HepG2 (cell line): ENCODE measurements around the gene RUNDC1. TPM values are rescaled to one million over a fixed set of nuclear protein-coding genes. Genes with fewer than 3 reads are reported as not detected.

Experiments
- AHR ChIP-seq: IDR thresholded peaks from 2 replicates; pipeline ENCODE4 v1.6.1; 2018; ENCODE audit warnings: missing genetic modification reagents, missing compliant biosample characterization
- HOXA5 ChIP-seq: sonication (generic); formaldehyde crosslinking; IDR thresholded peaks from 2 replicates; pipeline ENCODE4 v1.4.0; 2020; ENCODE audit warnings: missing genetic modification reagents
- KLF6 ChIP-seq: IDR thresholded peaks from 2 replicates; pipeline ENCODE4 v1.8.0; 2016; ENCODE audit warnings: missing biosample characterization, missing genetic modification reagents
- POLR2AphosphoS5 ChIP-seq: IDR thresholded peaks from 2 replicates; pipeline ENCODE4 v1.6.1; 2012; ENCODE audit warnings: low read depth, low read length
- PPARG ChIP-seq: conservative IDR thresholded peaks from 2 replicates; pipeline ENCODE4 v1.6.1; 2016; ENCODE audit warnings: missing biosample characterization, missing genetic modification reagents
- SP5 ChIP-seq: IDR thresholded peaks from 2 replicates; pipeline ENCODE4 v1.6.1; 2016; ENCODE audit warnings: low read depth, borderline replicate concordance
- SRSF1 ChIP-seq: fragments of 200-400 bp; formaldehyde crosslinking; optimal IDR thresholded peaks from 2 replicates; pipeline ENCODE3; 2017; ENCODE audit warnings: mild to moderate bottlenecking, low read depth, low read length, moderate library complexity
- YEATS4 ChIP-seq: sonication (generic); formaldehyde crosslinking; IDR thresholded peaks from 2 replicates; pipeline ENCODE4 v1.4.0; 2020; ENCODE audit warnings: missing genetic modification reagents, borderline replicate concordance
- ZMAT3 ChIP-seq: sonication (generic); formaldehyde crosslinking; conservative IDR thresholded peaks from 2 replicates; pipeline ENCODE4 v1.7.0; 2021; ENCODE audit warnings: missing genetic modification reagents
- ZNF143 ChIP-seq: sonication (generic); formaldehyde crosslinking; IDR thresholded peaks from 2 replicates; pipeline ENCODE4 v1.4.0; 2020; ENCODE audit warnings: missing genetic modification reagents
- polyA plus RNA-seq, 8 experiments: library from polyadenylated mRNA; depleted of rRNA in 3 of 8; stranded (reverse) in 7 of 8; unstranded in 1 of 8; fragments of >200 nt; fragmentation: Illumina TruSeq in 4 of 8; extraction: Trizol in 4 of 8; gene quantifications; 2 replicates each; pipeline versions ENCODE4 v1.2.1 to v1.2.3, GENCODE V29; 2011 to 2016; ENCODE audit warnings: low read depth in 4 of 8, missing spikeins in 1 of 8, mixed read lengths in 1 of 8; ENCODE audit not compliant: insufficient read depth in 1 of 8
- total RNA-seq, 5 experiments: library from RNA; depleted of rRNA; stranded (reverse); fragments of >200 nt; fragmentation: Illumina TruSeq; extraction: Trizol; gene quantifications; 2 replicates each; pipeline ENCODE4 v1.2.3, GENCODE V29; 2016; ENCODE audit warnings: low read depth in 1 of 5
- TF ChIP-seq, protein P1 (sequence below): IDR thresholded peaks from 2 replicates; pipeline ENCODE4 v1.6.1; 2016; ENCODE audit warnings: missing compliant biosample characterization, missing genetic modification reagents, borderline replicate concordance
- TF ChIP-seq, protein P2 (sequence below): sonication (generic); formaldehyde crosslinking; IDR thresholded peaks from 2 replicates; pipeline ENCODE4 v1.4.0; 2020; ENCODE audit warnings: missing genetic modification reagents
- TF ChIP-seq, protein P3 (sequence below): sonication (generic); formaldehyde crosslinking; IDR thresholded peaks from 2 replicates; pipeline ENCODE4 v1.5.0; 2020; ENCODE audit warnings: mild to moderate bottlenecking, missing genetic modification reagents, borderline replicate concordance
- TF ChIP-seq, protein P4 (sequence below): sonication (generic); formaldehyde crosslinking; IDR thresholded peaks from 2 replicates; pipeline ENCODE4 v1.4.0; 2020; ENCODE audit warnings: missing genetic modification reagents, borderline replicate concordance
- TF ChIP-seq, protein P5 (sequence below): sonication (generic); formaldehyde crosslinking; IDR thresholded peaks from 2 replicates; pipeline ENCODE4 v1.5.1; 2020; ENCODE audit warnings: mild to moderate bottlenecking, missing genetic modification reagents, moderate library complexity
- TF ChIP-seq, protein P6 (sequence below): sonication (generic); formaldehyde crosslinking; IDR thresholded peaks from 2 replicates; pipeline ENCODE4 v1.8.1; 2023; ENCODE audit warnings: mild to moderate bottlenecking, missing genetic modification reagents
- TF ChIP-seq, protein P7 (sequence below): sonication (generic); formaldehyde crosslinking; IDR thresholded peaks from 2 replicates; pipeline ENCODE4 v1.8.1; 2023; ENCODE audit warnings: mild to moderate bottlenecking, missing genetic modification reagents

The RUNDC1 gene
- total and polyA plus RNA-seq, 2 of the 13 experiments (the other 11 are each of a cell fraction or from before 2014, with no cell fraction given), result 10.3 to 11.4 TPM

DNA sequence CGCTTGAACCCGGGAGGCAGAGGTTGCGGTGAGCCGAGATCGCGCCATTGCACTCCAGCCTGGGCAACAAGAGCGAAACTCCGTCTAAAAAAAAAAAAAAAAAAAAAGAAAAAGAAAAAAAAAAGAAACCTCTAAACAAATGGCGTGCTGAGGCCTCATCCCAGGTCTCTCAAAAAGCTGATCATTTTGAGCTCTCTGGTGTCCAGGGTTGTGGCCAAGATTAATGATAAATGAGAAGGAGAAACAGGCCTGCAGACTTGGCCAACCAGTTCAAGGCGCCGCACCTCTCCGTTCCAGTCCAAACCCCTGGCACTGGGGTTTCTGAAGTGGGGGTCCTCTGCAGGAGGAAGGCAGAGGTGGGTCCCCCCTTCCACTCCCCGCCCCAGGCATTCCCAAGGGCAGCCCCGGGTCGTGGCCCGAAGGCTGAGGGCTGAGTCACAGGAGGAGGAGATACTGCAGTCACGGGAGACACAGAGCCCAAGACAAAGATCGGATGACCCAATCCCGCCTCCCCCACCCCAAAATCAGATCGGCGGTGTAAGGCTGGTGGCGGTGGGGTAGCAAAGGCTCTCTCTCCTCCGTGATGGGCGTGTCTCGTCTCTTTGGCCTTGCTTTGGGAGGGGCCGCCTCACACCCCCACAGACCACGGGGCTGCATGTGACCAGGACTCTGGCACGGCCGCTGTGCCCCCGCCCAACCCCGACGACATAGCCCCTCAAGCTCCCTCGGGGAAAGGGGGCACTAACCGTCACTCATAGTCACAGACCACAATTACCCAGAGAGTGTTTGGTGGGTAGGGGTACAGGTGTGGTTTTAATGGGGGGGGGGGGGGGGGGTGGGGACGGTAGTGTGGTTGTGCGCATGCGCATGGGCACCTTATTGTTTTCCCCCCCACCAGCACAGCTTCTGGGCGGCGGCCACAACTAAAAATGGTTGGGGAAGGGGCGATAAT is 40.7 kb downstream of the RUNDC1 start (continued):
- TF ChIP-seq PPARG (CRISPR knock-in tag), result no peak; the same call in 1 of the 2 replicates
- TF ChIP-seq ZNF143 (CRISPR knock-in tag), result no peak
- TF ChIP-seq, protein P1, sequence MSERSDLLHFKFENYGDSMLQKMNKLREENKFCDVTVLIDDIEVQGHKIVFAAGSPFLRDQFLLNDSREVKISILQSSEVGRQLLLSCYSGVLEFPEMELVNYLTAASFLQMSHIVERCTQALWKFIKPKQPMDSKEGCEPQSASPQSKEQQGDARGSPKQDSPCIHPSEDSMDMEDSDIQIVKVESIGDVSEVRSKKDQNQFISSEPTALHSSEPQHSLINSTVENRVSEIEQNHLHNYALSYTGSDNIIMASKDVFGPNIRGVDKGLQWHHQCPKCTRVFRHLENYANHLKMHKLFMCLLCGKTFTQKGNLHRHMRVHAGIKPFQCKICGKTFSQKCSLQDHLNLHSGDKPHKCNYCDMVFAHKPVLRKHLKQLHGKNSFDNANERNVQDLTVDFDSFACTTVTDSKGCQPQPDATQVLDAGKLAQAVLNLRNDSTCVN (CRISPR knock-in tag), result peak; percentile 60; the same call in 1 of the 2 replicates
- 0 out of 2 replicates have a peak, but pooled peaks have one; percentile 29 for TF ChIP-seq ZMAT3 (CRISPR knock-in tag)
- peak; percentile 77 for TF ChIP-seq SP5 (CRISPR knock-in tag)
- TF ChIP-seq, protein P2, sequence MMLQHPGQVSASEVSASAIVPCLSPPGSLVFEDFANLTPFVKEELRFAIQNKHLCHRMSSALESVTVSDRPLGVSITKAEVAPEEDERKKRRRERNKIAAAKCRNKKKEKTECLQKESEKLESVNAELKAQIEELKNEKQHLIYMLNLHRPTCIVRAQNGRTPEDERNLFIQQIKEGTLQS (CRISPR knock-in tag), result peak; percentile 81
- 0 out of 2 replicates have a peak, but pooled peaks have one; percentile 23 for TF ChIP-seq KLF6 (CRISPR knock-in tag)
- peak; percentile 97 for TF ChIP-seq SRSF1
- TF ChIP-seq, protein P3, sequence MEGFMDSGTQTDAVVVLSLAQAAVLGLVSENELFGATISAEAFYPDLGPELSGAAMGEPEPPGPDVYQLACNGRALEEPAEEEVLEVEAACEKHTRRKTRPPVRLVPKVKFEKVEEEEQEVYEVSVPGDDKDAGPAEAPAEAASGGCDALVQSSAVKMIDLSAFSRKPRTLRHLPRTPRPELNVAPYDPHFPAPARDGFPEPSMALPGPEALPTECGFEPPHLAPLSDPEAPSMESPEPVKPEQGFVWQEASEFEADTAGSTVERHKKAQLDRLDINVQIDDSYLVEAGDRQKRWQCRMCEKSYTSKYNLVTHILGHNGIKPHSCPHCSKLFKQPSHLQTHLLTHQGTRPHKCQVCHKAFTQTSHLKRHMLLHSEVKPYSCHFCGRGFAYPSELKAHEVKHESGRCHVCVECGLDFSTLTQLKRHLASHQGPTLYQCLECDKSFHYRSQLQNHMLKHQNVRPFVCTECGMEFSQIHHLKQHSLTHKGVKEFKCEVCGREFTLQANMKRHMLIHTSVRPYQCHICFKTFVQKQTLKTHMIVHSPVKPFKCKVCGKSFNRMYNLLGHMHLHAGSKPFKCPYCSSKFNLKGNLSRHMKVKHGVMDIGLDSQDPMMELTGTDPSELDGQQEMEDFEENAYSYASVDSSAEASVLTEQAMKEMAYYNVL, result 0 out of 2 replicates have a peak, but pooled peaks have one; percentile 47
- TF ChIP-seq, protein P4, sequence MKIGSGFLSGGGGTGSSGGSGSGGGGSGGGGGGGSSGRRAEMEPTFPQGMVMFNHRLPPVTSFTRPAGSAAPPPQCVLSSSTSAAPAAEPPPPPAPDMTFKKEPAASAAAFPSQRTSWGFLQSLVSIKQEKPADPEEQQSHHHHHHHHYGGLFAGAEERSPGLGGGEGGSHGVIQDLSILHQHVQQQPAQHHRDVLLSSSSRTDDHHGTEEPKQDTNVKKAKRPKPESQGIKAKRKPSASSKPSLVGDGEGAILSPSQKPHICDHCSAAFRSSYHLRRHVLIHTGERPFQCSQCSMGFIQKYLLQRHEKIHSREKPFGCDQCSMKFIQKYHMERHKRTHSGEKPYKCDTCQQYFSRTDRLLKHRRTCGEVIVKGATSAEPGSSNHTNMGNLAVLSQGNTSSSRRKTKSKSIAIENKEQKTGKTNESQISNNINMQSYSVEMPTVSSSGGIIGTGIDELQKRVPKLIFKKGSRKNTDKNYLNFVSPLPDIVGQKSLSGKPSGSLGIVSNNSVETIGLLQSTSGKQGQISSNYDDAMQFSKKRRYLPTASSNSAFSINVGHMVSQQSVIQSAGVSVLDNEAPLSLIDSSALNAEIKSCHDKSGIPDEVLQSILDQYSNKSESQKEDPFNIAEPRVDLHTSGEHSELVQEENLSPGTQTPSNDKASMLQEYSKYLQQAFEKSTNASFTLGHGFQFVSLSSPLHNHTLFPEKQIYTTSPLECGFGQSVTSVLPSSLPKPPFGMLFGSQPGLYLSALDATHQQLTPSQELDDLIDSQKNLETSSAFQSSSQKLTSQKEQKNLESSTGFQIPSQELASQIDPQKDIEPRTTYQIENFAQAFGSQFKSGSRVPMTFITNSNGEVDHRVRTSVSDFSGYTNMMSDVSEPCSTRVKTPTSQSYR (CRISPR knock-in tag), result 0 out of 2 replicates have a peak, but pooled peaks have one; percentile 46
- no peak for TF ChIP-seq POLR2AphosphoS5
- TF ChIP-seq, protein P5, sequence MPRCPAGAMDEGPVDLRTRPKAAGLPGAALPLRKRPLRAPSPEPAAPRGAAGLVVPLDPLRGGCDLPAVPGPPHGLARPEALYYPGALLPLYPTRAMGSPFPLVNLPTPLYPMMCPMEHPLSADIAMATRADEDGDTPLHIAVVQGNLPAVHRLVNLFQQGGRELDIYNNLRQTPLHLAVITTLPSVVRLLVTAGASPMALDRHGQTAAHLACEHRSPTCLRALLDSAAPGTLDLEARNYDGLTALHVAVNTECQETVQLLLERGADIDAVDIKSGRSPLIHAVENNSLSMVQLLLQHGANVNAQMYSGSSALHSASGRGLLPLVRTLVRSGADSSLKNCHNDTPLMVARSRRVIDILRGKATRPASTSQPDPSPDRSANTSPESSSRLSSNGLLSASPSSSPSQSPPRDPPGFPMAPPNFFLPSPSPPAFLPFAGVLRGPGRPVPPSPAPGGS, result no peak
- TF ChIP-seq, protein P6, sequence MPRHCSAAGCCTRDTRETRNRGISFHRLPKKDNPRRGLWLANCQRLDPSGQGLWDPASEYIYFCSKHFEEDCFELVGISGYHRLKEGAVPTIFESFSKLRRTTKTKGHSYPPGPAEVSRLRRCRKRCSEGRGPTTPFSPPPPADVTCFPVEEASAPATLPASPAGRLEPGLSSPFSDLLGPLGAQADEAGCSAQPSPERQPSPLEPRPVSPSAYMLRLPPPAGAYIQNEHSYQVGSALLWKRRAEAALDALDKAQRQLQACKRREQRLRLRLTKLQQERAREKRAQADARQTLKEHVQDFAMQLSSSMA (CRISPR knock-in tag), result peak; percentile 12; the same call in 1 of the 2 replicates
- TF ChIP-seq HOXA5 (CRISPR knock-in tag), result 0 out of 2 replicates have a peak, but pooled peaks have one; percentile 54
- peak; percentile 12; the same call in 1 of the 2 replicates for TF ChIP-seq YEATS4 (CRISPR knock-in tag)
- TF ChIP-seq, protein P7, sequence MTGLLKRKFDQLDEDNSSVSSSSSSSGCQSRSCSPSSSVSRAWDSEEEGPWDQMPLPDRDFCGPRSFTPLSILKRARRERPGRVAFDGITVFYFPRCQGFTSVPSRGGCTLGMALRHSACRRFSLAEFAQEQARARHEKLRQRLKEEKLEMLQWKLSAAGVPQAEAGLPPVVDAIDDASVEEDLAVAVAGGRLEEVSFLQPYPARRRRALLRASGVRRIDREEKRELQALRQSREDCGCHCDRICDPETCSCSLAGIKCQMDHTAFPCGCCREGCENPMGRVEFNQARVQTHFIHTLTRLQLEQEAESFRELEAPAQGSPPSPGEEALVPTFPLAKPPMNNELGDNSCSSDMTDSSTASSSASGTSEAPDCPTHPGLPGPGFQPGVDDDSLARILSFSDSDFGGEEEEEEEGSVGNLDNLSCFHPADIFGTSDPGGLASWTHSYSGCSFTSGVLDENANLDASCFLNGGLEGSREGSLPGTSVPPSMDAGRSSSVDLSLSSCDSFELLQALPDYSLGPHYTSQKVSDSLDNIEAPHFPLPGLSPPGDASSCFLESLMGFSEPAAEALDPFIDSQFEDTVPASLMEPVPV (CRISPR knock-in tag), result no peak
- 0 out of 2 replicates have a peak, but pooled peaks have one; percentile 29 for TF ChIP-seq AHR (CRISPR knock-in tag)
